ENCODE data around the gene THADA.
A peak's percentile ranks its signal among the peaks of the same experiment; 100 is the strongest.

THADA gene

GRCh38 chr2:43268066-43268953 is 327.5 kb downstream of the THADA start:
- DNase-seq: no peak

DNA sequence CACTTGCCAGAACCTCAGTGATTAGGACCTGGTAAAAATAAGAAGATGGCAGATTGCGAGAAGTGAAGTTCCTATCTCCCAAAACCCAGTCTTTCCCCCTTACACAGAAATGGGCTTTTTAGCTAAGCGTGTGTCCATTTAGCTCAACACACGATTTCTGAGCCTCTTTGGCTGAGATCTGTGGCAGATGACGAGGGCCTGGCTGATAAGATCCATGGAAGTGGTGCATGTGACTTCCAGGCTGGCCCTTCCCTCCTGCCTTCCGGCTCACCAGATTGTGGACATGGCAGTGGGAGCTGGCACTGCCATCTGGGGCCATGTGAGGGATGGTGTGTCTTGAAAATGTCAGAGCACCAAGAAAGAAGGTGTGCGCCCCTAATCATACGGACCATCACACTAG is 328.5 kb downstream of the THADA start:
- DNase-seq: no peak

DNA sequence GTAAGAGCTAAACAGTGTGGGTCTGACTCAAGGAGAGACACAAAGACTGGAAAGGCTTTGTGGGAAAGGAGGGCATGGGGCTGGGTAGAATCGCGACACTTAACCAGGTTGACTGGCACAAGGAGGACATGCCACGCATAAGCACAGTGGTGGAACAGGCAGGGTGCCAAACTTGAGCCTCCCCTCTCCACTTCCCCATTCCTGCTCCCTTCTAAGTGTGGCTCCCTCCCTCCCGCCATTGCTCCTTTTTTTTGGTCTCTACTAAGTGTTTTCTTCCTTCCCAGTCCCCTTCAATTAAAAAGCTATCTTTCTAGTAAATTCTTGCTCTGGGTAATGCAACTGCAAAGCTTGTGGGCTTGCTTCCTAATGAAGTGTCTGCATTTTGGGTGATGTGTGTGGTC is 329.1 kb downstream of the THADA start:
- no peak for DNase-seq

GRCh38 chr2:43265421-43265820 is 330.4 kb downstream of the THADA start:
- DNase-seq: peak; percentile 33

DNA sequence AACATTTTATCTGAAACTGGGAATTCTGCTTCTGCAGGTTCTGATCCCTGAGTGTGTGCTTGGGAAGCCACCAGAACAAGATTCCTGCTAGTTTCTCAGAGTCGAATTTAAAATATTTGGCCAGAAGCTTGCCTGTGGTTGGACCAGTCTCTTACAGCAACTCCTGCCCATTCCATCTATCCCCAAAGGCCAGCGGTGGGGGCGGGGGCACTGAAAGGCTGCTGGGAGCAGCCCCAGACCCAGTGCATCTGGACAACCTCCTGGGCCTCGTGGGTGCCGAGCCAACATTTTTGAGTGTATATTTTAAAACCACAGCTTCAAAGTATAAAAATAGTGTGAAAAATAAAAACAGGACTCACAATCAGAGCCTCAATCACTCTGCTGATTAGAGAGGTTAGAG is 330.8 kb downstream of the THADA start:
- DNase-seq: peak; percentile 51

GRCh38 chr2:43262951-43263350 is 332.9 kb downstream of the THADA start:
- DNase-seq: no peak

GRCh38 chr2:43262239-43262638 is 333.6 kb downstream of the THADA start:
- no peak for DNase-seq

DNA sequence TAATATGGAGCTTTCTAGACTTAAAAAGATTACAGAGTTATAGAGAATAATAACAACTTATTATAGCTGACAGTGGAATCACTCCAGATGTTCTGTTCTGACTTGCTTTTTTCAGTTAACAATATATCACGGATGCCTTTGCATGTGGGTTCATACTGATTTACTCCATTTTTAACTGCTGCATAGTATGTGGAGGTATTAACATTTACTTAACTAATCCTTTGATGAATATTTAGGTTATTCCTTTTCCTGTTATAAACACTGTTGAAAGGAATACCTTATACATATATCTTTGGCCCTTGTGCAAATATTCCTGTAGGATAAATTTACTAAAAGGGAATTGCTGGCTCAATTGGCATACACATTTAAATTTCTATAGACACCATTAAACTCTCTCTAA is 336.3 kb downstream of the THADA start:
- no peak for DNase-seq

- no peak for DNase-seq
Measured at GRCh38 chr2:43258547-43259156, 337.2 kb downstream of the THADA start.

- peak; percentile 68 for DNase-seq
Measured at GRCh38 chr2:43255296-43255910, 340.4 kb downstream of the THADA start.

DNA sequence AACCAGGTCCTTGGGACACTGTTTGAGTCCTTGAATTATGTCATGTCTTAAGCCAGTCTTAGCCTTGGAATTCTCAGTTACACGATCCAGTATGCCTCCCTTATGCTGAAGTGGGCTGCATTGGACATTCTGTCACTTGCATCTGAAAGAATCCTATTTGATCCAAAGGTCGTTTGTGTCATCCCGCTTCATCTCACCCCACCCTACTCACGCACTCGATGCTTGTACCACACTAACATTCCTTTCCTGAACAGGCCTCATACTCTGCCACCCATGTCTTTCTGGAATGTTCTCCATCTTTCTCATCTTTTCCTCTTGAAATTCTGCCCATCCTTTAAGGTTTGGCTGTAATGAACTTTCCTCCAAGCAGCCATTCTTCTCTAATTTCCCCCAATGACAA is 341.5 kb downstream of the THADA start:
- DNase-seq: no peak

- peak; percentile 82 for DNase-seq
Measured at GRCh38 chr2:43251171-43251731, 344.6 kb downstream of the THADA start.

- no peak for DNase-seq
Measured at GRCh38 chr2:43250015-43250414, 345.8 kb downstream of the THADA start.

DNA sequence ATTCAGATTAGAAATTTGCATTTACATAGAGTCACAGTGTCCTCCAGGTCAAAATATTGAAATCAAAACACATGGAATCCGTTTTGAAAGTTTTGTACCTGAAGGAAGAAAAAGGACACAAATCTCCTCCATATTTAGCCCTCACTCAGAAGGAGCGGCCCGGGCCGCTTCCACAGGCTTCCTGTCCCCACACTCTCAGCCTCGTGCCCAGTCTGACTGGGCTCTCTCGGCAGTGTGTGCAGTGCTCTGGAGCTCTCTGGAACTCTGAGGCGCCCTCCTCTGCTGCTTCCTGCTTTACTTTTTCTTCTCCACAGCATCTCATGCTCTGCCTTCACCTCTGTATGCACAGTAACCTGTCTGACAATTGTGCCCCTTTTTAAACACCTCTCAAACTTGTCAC is 347.2 kb downstream of the THADA start:
- DNase-seq: no peak

DNA sequence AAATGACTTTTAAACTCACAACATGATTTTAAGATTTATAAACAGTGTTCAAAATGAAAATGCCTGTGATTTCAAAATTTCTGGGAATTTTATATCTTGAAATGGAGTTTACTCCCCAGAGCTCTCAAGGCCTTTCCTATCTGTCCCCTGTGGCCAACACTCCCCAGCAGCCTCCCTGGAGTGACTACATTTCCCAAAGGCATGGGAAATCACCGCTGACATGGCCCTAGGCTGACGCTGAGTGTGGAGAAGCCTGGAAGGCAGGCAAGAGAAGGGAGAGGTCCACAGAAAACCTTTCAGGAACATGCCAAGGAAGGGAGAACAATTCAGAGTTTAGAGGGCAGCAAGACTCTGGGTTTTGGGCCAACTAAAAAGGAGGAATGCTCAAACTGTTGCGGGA is 349.2 kb downstream of the THADA start:
- no peak for DNase-seq

GRCh38 chr2:43241558-43241957 is 354.3 kb downstream of the THADA start:
- no peak for DNase-seq

- no peak for DNase-seq
Measured at GRCh38 chr2:43240766-43241150, 355.1 kb downstream of the THADA start.

DNA sequence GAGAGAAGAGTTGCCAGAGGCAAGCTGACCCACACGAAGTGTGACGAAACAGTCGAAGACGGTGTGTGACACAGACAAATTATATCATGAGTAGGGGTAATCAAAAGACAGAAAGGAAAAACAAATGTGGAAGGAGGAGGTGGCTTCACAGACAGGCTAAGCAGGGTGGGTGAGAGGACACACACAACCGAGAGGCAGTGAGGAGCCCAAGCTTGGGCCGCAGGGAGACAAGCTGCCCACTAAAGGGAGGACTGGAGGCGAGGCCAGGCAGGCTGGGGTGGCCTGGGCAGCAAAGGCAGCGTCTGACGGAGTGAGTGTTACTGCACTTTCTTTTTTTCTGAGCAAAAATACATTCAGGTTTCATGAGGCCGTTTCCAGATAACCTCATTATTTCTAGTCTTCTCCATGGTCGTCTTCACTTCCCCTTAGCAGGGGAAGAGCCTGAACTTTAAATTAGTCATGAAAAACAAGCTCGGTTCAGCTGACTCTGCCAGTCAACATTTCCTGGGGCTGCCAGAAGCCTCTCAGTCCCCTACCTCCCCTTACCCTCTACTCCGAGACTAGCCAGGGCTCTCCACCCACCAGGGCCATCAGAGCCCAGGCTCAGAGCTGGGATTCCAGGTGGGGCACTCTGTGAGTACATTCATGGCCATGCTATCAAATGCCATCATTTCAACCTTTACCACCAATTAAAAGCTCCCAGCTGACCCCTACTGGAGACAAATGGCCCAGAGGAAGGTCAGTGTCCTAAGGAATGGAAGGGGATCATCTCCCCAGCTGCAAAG is 355.7 kb downstream of the THADA start:
- no peak for DNase-seq

GRCh38 chr2:43238813-43239212 is 357.0 kb downstream of the THADA start:
- no peak for DNase-seq

DNA sequence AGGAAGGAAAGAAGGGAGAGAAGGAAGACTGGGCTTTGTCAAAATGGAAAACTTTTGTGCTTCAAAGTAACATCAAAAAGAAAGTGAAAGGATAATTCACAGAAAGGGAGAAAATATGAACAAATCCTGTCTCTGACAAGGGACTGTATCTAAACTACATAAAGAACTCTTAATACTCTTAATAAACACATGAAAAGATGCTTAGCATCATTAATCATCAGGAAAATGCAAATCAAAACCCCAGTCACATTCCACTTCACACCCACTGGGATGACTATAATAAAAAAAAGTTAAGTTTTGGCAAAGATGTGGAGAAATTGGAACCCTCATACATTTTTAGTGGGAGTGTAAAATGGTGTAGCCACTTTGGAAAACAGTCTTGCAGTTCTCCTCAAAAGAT is 357.7 kb downstream of the THADA start:
- DNase-seq: peak; percentile 60

DNA sequence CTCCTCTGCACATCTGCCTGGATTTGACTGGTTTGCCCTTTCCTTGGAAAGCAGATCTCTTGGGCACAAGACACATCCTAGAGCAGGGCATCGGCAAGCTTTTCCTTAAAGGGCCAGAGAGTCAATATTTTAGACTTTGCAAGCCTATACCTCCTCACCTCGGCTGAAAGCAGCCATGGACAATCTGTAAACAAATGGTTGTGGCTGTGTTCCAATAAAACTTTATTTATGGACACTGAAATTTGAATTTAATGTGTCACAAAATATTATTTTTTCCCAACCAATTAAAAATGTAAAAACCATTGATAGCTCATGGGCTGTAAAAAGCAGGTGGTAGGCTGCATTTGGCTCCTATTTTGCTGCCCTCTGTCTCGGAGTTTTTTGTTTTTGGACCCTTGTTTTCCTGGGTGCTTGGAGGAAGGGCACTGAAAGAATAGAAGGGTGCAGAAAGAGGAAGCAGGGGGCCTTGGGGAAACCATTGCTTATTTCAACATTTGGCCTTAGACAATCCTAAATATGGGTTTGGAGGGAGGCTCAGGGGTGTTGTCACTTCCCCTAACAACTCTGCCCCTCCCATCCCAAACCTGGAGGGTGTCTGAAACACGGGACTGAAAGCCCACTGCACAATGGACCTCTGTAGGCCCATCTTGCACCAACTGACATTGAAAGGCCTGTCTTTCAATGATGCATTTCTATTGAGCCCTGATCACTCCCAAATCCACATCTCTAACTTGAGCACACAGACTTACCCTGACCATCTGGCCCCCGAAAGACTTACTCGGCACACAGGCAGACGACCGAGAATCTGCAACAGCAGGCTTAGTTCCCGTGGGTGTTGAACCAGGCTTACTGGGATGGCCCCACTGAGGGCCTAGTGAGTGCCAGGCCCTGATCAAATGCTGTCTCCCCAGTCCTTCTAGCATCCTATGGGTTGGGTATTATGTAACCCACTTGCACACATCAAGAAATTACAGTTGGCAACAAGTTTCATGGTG is 362.3 kb downstream of the THADA start:
- no peak for DNase-seq

Data from fibroblast of skin of right biceps (primary cell).